OCI-LY3 (cell line): Measurements from ENCODE around the gene ABLIM2.

Experiments
- CTCF ChIP-seq: fragments of 200-600, 300-600 bp; sonication (generic); IDR thresholded peaks from 2 replicates; pipeline ENCODE4 v1.5.1; 2014; ENCODE audit warnings: antibody characterized with exemption, low read length, low read depth
- EZH2phosphoT487 ChIP-seq: fragments of 200-600 bp; shearing (Covaris generic); IDR thresholded peaks from 2 replicates; pipeline ENCODE4 v1.6.1; 2018; ENCODE audit warnings: antibody characterized with exemption, mixed run types, low read depth

- TF ChIP-seq CTCF: no peak
- no peak for TF ChIP-seq EZH2phosphoT487
Observed at GRCh38 chr4:8200302-8200975, 41.8 kb upstream of the ABLIM2 start.
